ENCODE measurements around the gene ME3.

ME3 gene

DNA sequence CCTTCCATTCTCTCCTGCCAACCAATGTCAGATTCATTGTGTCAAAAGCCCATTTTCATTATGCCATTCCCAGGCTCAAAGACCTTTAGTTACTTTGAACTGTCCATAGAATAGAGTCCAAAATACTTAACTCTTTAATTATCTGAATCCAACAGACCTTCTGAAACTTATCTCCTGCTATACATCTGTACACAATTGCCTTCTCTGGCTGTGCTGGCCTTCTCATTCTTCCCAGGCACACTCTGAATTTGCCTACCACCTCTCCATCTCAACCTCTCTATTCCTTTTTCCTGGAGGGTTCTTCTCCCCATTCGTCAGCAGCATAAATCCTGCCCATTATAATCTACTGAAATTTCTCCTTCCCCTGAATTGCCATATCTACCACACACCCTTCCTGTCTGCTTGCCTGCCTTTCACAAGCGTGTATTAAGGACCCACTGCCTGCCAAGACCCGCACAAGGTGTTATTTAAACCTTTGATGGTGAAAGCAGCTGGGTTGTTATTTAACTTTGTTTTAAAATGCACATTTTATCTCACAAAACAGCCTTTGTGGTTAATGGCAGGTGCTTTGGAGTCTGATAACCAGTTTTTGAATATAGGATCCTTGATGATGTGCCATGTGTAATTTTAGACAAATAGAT, 171.8 kb downstream of the ME3 start:
- H3K4me1 Mint-ChIP-seq: peaks cover 7% of the 10 kb centered on the region
- H3K27ac Mint-ChIP-seq: no peak overlapping the region
- DNase-seq (no peak), ATAC-seq (no peak)
- H3K4me3 Mint-ChIP-seq: no peak overlapping the region
- H3K27me3 Mint-ChIP-seq: peaks cover 7% of the 10 kb centered on the region
- no peaks in the 10 kb centered on the region for H3K9me3 Mint-ChIP-seq

DNA sequence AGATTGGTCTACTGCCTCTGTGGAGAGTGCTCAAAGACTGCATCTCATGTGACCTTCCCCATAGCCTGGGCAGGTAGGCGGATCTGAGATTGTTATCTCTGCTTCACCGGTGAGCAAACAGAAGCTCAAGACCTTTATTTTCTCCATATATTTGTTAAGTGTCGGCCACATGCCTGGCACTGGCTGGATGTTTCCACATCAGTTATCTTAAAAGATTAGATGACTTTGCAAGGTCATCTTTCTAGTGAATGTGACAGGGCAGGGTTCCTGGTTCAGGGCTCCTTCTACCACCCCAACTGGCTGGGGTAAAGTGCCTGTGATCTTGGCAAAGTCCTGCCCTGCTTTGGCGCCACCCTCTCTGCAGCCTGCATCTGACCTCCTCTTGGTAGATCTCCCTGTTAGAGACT, 172.7 kb downstream of the ME3 start:
- H3K27ac Mint-ChIP-seq: no peak overlapping the region
- peaks cover 7% of the 10 kb centered on the region for H3K27me3 Mint-ChIP-seq
- H3K9me3 Mint-ChIP-seq: no peaks in the 10 kb centered on the region
- H3K4me1 Mint-ChIP-seq: peaks cover 7% of the 10 kb centered on the region
- H3K4me3 Mint-ChIP-seq: no peak overlapping the region
- no peak for DNase-seq
- ATAC-seq: no peak

DNA sequence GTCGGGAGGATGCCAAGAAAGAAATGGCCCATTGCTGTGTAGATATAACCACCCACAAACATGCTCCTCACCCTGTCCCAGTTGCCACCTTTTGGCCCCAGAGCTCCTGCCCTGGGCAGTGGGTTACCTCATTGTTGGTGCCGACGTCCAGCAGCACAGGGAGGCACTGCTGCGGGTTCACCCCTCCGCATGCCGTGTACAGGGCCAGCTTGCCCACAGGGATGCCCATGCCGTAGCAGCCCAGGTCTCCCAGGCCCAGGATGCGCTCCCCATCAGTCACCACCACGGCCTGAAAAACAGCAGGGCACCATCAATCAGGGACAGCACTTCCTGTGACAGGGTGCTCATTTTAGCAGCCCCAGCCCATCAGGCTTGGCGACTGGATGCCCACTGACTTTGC, 174.6 kb downstream of the ME3 start:
- Mint-ChIP-seq H3K27ac (no peak overlapping the region), H3K4me1 (no peaks in the 10 kb centered on the region), H3K9me3 (no peaks in the 10 kb centered on the region), H3K4me3 (no peak overlapping the region), H3K27me3 (peaks cover 7% of the 10 kb centered on the region)
- DNase-seq (no peak), ATAC-seq (no peak)

DNA sequence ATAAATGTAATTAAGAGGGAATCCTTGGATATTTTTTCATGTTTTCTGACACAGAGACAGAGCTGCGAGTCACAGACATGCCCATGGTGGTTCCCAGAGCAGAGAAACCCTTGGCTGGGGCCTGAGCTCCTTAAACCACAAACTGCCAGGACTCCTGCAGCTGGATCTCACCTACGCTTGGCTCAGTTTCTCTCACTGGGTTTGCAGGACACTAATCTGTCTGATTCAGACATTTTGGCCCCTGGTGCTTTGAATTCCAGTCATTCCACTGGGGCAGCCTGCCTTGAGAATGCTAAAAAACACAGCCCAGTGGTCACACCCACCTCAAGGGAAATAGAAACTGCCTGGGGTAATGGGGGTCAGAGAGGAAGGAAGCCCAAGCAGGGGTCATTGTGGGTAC, 175.1 kb downstream of the ME3 start:
- H3K4me3 Mint-ChIP-seq: no peak overlapping the region
- no peak overlapping the region for H3K27ac Mint-ChIP-seq
- H3K9me3 Mint-ChIP-seq: no peaks in the 10 kb centered on the region
- DNase-seq (no peak), ATAC-seq (no peak)
- H3K4me1 Mint-ChIP-seq: no peaks in the 10 kb centered on the region
- H3K27me3 Mint-ChIP-seq: peaks cover 7% of the 10 kb centered on the region

DNA sequence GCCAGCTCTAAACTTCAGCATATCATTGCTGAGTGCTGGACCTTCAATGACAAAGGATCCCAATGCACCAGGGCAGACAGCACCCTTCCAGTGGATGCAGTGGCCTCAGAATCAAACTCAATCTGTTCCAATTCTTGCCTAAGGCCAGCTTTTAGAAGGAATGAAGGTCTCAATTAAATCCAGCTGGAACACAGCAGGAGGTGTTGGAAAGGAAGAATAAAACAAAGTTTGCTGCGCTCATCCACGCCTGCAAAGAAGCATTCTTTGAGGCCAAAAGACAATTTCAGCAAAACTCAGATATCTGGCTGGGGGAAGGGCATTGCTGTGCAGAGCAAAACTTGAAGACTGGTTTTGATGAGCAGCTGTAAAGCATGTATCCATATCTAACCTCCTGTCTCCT, 177.1 kb downstream of the ME3 start:
- ATAC-seq (no peak), DNase-seq (no peak)
- no peaks in the 10 kb centered on the region for H3K9me3 Mint-ChIP-seq
- H3K4me3 Mint-ChIP-seq: no peak overlapping the region
- H3K27me3 Mint-ChIP-seq: peaks cover 7% of the 10 kb centered on the region
- no peaks in the 10 kb centered on the region for H3K4me1 Mint-ChIP-seq
- H3K27ac Mint-ChIP-seq: no peak overlapping the region

DNA sequence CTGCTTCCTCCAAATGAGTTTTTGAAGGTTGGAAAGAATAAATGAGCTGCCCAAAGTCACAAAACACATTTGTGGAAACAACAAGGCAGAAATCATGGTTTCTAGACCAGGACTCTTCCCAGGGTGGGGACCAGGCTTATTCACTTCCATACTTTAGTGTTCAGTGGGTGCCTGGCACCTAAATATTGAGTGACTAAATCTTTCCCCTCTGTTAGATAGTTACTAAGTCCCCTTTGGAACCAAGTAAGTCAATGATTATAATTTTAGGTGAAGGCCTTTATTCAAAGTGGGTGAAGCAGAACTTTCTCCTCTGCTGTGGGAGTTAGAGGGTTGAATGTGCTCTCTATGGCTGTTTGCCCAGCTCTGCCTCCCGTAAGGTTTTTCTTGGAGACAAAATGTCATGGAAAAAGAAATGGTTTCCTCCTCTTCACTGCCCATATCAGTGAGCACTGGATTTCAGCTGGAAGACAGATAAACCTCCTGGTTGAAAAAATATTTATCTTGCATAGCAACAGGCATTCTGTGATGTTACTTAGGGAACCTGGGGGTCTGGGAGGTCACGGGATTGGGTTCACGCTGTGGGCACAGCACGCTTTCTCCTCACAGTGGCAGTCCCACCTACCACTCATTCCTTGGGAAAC, 179.9 kb downstream of the ME3 start:
- H3K4me3 Mint-ChIP-seq: no peak overlapping the region
- no peak for ATAC-seq
- H3K27me3 Mint-ChIP-seq: no peaks in the 10 kb centered on the region
- DNase-seq: no peak
- H3K4me1 Mint-ChIP-seq: no peaks in the 10 kb centered on the region
- H3K9me3 Mint-ChIP-seq: no peaks in the 10 kb centered on the region
- H3K27ac Mint-ChIP-seq: no peak overlapping the region

DNA sequence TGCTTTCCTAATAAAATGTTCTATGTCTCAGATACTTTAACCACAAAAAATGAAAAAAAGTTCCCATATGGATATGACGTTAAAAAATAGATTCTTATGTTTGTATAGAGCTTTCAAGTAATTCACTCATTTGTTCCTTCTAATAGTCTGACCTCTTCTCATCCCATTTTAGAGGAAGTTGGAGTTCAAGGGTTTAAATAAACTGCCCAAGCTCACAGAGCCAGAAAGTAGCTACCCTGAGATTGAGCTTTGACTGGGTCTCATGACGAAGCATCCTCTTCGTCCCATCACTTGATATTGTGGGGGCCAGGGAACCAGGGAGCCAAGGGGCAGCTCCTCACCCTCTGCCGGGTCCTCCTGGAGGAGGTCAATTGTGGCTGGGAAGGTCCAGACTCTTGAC, 181.4 kb downstream of the ME3 start:
- ATAC-seq: no peak
- H3K27ac Mint-ChIP-seq: no peak overlapping the region

DNA sequence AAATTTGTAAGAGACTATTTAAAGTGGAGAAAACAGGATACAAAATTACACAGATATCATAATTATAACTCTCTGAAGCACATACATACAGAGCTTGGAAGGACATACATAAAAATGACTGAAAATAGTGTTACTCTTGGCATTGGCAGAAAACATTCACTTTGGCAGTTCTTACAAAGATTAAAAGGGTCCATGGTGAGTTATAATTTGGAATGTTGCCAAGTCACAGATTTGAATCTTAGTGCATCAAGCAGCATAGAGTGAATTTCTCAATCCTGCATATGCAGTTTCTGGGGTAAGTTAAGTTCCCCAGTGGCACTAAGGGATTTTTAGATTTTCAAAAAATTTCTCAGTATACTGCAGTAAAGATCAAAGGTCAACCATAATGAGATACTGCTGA, 181.8 kb downstream of the ME3 start:
- peaks cover 11% of the 10 kb centered on the region for H3K4me1 Mint-ChIP-seq
- no peak for ATAC-seq
- H3K27me3 Mint-ChIP-seq: no peaks in the 10 kb centered on the region
- H3K27ac Mint-ChIP-seq: no peak overlapping the region
- H3K4me3 Mint-ChIP-seq: no peak overlapping the region
- DNase-seq: no peak
- H3K9me3 Mint-ChIP-seq: no peaks in the 10 kb centered on the region

More for the DNA sequence above, 181.4 kb downstream of the ME3 start:
- no peak overlapping the region for H3K4me3 Mint-ChIP-seq
- no peaks in the 10 kb centered on the region for H3K27me3 Mint-ChIP-seq
- peaks cover 11% of the 10 kb centered on the region for H3K4me1 Mint-ChIP-seq
- no peaks in the 10 kb centered on the region for H3K9me3 Mint-ChIP-seq
- no peak for DNase-seq

DNA sequence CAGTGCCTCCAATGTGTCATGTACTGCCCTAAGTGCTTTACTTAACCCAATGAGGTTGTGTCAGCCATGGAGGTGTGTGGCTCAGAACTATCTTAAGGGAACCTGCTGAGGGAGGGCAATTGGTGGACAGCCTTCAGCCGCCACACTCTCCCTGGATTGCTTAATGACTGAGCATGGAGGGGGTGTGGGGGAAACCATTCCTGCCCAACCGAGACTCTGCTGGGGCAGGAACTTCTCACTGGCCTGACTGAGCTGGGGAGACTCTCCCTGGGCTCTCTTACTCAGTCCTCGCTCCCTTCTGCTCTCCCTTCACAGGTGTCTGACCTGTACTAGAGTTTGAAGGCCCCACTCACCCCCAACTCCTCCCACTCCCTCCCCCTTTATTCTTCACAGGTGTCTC, 183.0 kb downstream of the ME3 start:
- Mint-ChIP-seq H3K27me3 (no peaks in the 10 kb centered on the region), H3K27ac (no peak overlapping the region), H3K4me3 (no peak overlapping the region), H3K4me1 (peaks cover 11% of the 10 kb centered on the region), H3K9me3 (no peaks in the 10 kb centered on the region)
- no peak for DNase-seq
- no peak for ATAC-seq

DNA sequence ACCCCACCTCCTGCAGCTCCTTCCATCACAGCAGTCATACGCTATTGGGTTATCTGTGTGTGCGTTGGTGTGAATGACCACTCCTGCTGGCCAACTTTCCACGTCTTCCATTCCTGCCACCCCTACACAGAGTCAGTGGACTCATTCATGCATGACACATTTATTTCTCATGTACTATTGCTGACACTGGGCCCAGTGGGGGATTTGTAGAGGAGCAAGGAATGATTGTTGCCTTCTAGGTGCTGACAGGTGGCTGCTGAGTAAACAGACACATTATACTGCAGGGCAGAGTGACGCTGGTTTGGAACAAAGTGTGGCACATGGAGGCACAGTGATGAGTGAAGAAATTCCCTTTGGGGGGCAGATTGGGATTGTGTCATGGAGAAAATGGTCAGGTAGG, 183.9 kb downstream of the ME3 start:
- Mint-ChIP-seq H3K4me1 (peaks cover 11% of the 10 kb centered on the region), H3K27me3 (no peaks in the 10 kb centered on the region), H3K9me3 (no peaks in the 10 kb centered on the region), H3K27ac (peak overlapping the region in 1 of 2 donors; percentile 67), H3K4me3 (no peak overlapping the region)
- ATAC-seq (no peak), DNase-seq (no peak)

DNA sequence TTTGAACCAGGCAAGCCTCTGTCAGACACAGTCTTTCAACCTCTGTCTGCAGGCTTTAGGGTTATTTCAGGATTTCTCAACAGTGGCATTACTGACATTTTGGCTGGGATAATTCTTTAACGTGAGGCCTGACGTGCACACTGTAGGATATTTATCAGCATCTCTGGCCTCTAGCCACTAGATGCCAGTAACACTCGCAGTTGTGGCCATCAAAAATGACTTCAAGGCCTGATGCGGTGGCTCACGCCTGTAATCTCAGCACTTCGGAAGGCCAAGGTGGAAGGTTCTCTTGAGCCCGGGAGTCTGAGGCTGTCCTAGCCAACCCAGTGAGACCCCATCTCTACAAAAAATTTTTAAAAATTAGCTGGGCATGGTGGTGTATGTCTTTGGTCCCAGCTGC, 184.7 kb downstream of the ME3 start:
- Mint-ChIP-seq H3K27ac (no peak overlapping the region), H3K9me3 (no peaks in the 10 kb centered on the region), H3K27me3 (no peaks in the 10 kb centered on the region), H3K4me3 (no peak overlapping the region), H3K4me1 (peaks cover 11% of the 10 kb centered on the region)
- DNase-seq (no peak), ATAC-seq (no peak)

DNA sequence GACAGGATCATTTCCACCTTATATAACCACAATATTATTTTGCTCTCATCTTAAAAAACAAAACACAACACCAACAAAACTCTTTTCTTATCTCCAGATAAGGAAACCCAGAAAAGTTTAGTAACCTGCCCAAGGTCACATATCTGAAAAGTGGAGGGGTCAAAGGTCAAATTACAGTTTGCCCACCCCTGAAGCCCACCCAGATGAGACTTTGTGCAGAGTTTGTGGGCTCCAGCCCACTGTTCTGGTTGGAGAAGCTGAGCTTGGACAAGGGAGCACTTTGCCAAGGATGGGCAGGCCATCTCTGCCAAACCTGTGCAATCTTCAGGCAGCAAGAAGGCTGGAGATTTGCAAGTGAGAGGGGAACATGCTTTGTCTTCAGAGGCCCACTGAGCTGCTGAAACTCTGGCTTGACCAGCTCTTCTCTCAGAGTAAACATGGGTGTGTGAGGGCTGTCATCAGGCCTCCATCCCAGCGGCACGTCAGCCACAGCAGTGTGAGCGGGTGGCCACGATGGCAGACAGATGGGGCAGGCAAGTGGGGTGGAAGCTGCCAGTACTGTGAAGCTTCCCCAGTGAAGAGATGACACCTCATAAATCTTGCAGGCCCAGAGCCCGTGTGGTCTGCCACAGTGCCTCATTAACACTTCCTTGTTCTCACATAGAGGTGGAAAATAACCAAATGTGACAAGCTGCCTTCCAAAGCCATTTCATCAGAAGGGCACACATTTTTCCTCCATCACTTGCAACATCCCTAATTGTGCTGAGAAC, 186.0 kb downstream of the ME3 start:
- Mint-ChIP-seq H3K4me3 (no peak overlapping the region), H3K27me3 (no peaks in the 10 kb centered on the region), H3K9me3 (no peaks in the 10 kb centered on the region), H3K4me1 (peaks cover 11% of the 10 kb centered on the region), H3K27ac (no peak overlapping the region)
- no peak for DNase-seq
- peak; percentile 68 for ATAC-seq

DNA sequence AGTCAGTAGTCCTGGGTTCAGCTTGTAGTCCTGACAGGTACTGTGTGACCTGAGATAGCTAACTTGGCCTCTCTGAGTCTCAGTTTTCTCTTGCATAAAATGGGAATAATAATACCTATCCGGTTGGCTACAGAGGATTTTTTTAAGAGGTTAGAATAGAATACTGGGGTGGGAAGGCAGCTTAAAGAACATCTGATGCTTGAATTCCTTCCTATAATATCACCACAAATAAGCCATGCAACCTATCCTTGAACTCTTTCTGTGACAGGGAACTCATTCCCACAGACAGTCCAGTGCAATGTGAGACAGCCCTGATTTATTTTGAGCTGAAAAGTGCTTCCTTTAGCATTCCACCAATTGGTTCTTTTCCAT, 187.6 kb downstream of the ME3 start:
- Mint-ChIP-seq H3K9me3 (no peaks in the 10 kb centered on the region), H3K27me3 (no peaks in the 10 kb centered on the region), H3K4me1 (peaks cover 11% of the 10 kb centered on the region), H3K27ac (no peak overlapping the region), H3K4me3 (no peak overlapping the region)
- no peak for DNase-seq
- no peak for ATAC-seq

DNA sequence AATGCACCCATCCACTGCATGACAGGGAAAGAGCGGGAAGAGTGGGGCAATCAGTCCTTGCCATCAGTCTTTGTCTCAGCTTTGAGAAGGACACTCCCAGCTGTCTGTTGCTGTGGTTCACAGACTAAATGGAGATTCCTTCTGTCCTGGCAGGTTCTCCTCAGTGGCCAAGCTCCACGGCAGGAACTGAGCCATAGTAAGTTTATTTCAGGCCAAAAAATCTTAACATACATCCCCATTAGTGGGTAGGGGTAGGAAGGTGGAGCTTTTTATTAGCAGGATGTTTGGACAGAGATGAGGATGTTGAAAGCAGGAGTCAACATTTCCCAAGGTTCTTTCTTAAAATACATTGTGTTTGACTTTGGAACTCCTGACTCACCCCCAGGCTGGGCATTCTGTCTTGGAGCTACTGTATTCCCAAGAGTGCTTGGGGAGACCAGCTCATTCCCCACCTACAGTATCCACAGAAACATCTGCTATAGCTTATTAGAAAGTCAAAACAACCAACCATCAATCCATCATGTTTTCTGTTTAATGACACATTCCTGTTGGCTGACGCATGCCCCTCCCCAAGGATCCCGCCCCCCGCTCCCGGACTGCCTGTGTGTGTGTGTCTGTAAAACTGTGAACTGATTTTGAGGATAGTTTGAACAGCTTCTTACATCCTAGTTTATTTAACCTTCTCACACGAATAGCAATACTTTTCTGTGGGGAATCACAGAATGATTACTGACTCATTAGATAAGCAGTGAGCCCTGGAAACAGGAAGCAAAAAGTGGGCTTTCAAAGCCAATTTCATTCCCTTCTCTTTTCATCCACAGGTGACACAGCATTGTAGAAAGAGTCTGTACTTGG, 188.2 kb downstream of the ME3 start:
- Mint-ChIP-seq H3K27ac (no peak overlapping the region), H3K4me3 (no peak overlapping the region), H3K27me3 (no peaks in the 10 kb centered on the region), H3K4me1 (peaks cover 11% of the 10 kb centered on the region), H3K9me3 (no peaks in the 10 kb centered on the region)
- ATAC-seq (no peak), DNase-seq (no peak)

DNA sequence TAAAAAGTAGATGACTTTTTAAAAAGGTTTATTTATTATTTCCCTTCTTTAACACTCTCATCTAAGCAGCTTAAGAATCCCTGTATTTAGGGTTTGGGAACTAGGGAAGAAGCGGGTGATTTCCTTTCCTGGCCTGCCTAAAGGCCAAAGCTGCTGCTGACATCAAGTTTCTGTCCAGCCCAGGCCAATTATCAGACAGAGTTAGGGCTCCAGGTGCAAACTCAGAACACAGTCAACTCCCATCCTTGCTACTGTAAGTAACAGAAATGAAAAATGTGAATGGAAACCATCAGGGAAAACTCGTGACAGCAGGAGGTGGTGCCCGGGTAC, 188.8 kb downstream of the ME3 start:
- H3K27me3 Mint-ChIP-seq: no peaks in the 10 kb centered on the region
- ATAC-seq: no peak
- no peaks in the 10 kb centered on the region for H3K9me3 Mint-ChIP-seq
- DNase-seq: no peak
- H3K4me1 Mint-ChIP-seq: peaks cover 11% of the 10 kb centered on the region
- H3K27ac Mint-ChIP-seq: no peak overlapping the region
- no peak overlapping the region for H3K4me3 Mint-ChIP-seq

DNA sequence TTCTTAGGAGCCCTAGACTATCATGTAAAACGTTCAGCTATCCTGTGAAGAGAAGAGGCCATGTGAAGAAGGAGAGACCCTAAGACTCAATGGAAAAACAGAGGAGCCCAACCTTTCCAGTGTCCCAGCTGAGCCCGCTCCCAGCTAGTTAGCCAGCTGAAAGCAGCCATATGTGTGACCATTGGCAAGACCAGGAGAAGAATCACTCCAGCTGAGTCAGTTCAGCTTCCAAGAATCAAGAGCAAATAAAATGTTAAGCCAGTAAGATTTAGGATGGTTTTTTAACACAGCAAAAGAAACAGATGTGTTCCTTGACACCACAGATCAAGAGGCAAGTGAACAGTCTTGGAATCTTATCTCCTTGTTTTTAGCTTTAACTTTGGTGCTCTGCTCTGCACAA, 189.7 kb downstream of the ME3 start:
- no peak overlapping the region for H3K4me3 Mint-ChIP-seq
- H3K4me1 Mint-ChIP-seq: peaks cover 11% of the 10 kb centered on the region
- no peaks in the 10 kb centered on the region for H3K9me3 Mint-ChIP-seq
- H3K27me3 Mint-ChIP-seq: no peaks in the 10 kb centered on the region
- DNase-seq (no peak), ATAC-seq (no peak)
- H3K27ac Mint-ChIP-seq: no peak overlapping the region
